BLaER1 treated with 17β-estradiol and CSF1 and Interleukin-3, amounts not matched to agents 10 nM and 100 nM (cell line): ENCODE measurements around the gene GFER.
"Not testable (repeated sequence)": the region's sequence is repeated elsewhere in the genome, so short reads cannot be mapped to it uniquely, and the experiment has no call there.

Experiments used
- H3K27ac ChIP-seq, 11 experiments: shearing (Covaris generic); formaldehyde crosslinking; 2 replicates each; pipeline ENCODE4 v1.8.1; 2022
- H3K27me3 ChIP-seq, 11 experiments: shearing (Covaris generic); formaldehyde crosslinking; 2 replicates each; pipeline ENCODE4 v1.8.1; 2022
- H3K36me3 ChIP-seq, 11 experiments: shearing (Covaris generic); formaldehyde crosslinking; 2 replicates each; pipeline ENCODE4 v1.8.1; 2022
- H3K4me1 ChIP-seq, 10 experiments: shearing (Covaris generic); formaldehyde crosslinking; 2 replicates each; pipeline ENCODE4 v1.8.1; 2022
- H3K4me2 ChIP-seq, 11 experiments: shearing (Covaris generic); formaldehyde crosslinking; 2 replicates each; pipeline ENCODE4 v1.8.1; 2022
- H3K4me3 ChIP-seq, 10 experiments: shearing (Covaris generic); formaldehyde crosslinking; 2 replicates each; pipeline ENCODE4 v1.8.1; 2022
- H3K9ac ChIP-seq, 11 experiments: shearing (Covaris generic); formaldehyde crosslinking; 2 replicates each; pipeline ENCODE4 v1.8.1; 2022
- H3K9me3 ChIP-seq, 11 experiments: shearing (Covaris generic); formaldehyde crosslinking; replicated peaks in 1 of 11; 2 replicates each; pipeline ENCODE4 v1.8.1; 2022
- H4K20me1 ChIP-seq, 11 experiments: shearing (Covaris generic); formaldehyde crosslinking; 2 replicates each; pipeline ENCODE4 v1.8.1; 2022
- Cebpa-rat ChIP-seq, 11 experiments: shearing (Covaris generic); IDR thresholded peaks; 2 replicates each; pipeline ENCODE4 v1.8.1; 2022

Gene GFER

DNA sequence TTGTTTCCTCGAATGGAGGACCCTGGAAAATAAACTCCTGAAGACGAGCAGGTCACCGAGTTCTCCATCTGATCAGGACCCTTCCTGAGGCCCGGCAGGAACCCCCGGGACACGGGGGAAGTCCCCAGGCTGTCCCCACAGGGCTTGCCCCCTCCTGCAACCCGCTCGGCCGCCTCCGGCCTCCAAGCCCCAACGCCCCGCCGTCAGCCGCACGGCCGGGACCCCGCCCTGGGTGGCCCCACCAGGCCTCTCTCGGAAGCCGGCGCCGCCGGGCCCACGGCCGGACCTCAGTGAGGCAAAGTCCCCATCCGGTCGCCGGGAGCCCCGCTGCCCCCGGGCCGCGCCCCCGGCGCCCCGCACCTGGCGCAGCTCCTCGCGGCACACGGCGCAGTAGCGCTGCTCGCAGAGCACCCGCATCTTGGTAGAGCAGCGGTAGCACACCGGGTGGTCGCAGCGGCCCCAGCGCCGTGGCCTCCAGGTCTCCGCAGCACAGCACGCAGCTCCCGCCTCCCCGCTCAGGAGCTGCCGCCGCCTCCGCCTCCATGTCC, 25.2 kb downstream of the GFER start:
- peak overlapping the region; percentile 94 to 100 (median 98) for H3K4me2 ChIP-seq
- no peak for TF ChIP-seq Cebpa-rat (IDR thresholded peaks at IDR 0.05)
- H3K4me3 ChIP-seq = peak overlapping the region; percentile 81 to 100 (median 96)
- H3K27me3 ChIP-seq = no peaks in the 10 kb centered on the region
- peak overlapping the region; percentile 60 to 97 (median 94) for H3K27ac ChIP-seq
- peak overlapping the region; percentile 86 to 99 (median 97) for H3K9ac ChIP-seq
- peaks cover 0 to 35% (median 20%) of the 10 kb centered on the region in 11 experiments; a peak in 15 of 22 replicates for H3K36me3 ChIP-seq
- no peaks in the 10 kb centered on the region for H3K9me3 ChIP-seq
- peaks cover 53 to 76% (median 55%) of the 10 kb centered on the region in 10 experiments for H3K4me1 ChIP-seq
- peaks cover 44 to 52% (median 50%) of the 10 kb centered on the region in 11 experiments for H4K20me1 ChIP-seq

DNA sequence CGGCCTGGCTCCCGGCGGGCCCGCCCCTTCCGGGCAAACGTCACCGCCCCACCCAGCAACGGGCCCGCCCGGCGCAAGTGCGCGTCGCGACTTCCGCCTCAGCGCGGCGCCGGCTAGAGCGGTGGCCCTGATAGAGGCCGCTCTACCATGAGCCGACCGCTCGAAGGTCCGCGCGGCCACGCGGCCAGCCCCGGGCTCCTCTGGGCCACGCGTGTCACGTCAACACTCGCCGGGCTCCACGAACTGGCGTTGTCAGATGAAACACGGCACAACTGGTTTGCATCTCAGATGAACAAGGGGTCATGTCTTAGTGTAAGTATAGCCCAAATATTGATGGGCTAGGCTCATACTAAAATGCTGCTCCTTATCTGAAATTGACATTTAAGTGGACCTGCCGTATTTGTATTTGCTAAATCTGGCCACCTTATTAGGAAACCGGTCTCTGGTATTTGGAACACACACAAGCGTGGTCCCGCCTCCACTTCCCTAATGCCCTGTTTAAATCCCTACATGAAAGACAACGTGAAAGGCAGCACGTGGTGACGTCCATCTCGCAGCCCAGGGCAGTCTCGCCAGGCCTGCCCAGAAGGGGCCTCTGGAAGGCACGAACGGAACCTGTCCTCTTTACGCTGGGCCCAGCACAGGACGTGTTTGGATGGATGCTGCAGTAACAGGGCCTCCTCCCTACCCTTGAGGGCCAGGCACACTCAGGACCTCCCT, 26.0 kb downstream of the GFER start, which contains the start of gene ZNF598:
ZNF598 (minus strand) TSS at position 31 of the 720 bp plus-strand sequence.
- peak within 1 kb of the TSS; percentile 81 to 100 (median 96) for H3K4me3 ChIP-seq
- H3K27me3 ChIP-seq = no peaks in the 10 kb centered on the region
- H3K9ac ChIP-seq = peak within 1 kb of the TSS; percentile 86 to 99 (median 97)
- H3K9me3 ChIP-seq = no peaks in the 10 kb centered on the region
- no peak for TF ChIP-seq Cebpa-rat (IDR thresholded peaks at IDR 0.05)
- H3K36me3 ChIP-seq = peaks cover 0 to 32% (median 13%) of the 10 kb centered on the region in 11 experiments; a peak in 14 of 22 replicates
- peak within 1 kb of the TSS; percentile 60 to 97 (median 94) for H3K27ac ChIP-seq
- H3K4me1 ChIP-seq = peaks cover 47 to 76% (median 50%) of the 10 kb centered on the region in 10 experiments
- H4K20me1 ChIP-seq = peaks cover 37 to 45% (median 43%) of the 10 kb centered on the region in 11 experiments
- peak within 1 kb of the TSS; percentile 94 to 100 (median 98) for H3K4me2 ChIP-seq

DNA sequence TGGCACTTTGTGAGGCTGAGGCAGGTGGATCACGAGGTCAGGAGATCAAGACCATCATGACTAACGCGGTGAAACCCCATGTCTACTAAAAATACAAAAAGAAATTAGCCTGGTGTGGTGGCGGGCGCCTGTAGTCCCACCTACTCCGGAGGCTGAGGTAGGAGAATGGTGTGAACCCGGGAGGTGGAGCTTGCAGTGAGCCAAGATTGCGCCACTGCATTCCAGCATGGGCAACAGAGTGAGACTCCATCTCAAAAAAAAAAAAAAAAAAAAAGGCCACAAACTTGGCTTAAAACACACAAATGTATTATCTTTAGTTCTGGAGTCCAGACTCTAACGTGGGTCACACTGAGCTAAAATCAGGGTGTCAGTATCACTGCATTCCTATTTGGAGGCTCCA, 27.7 kb downstream of the GFER start:
- not testable (repeated sequence) for H3K9me3 ChIP-seq, H3K4me3 ChIP-seq, H3K9ac ChIP-seq, H3K27me3 ChIP-seq, H3K27ac ChIP-seq
- H3K4me2 ChIP-seq = peak overlapping the region in 3 of 11 experiments; percentile 5 to 96 (median 93); a peak in 4 of 22 replicates
- H4K20me1 ChIP-seq = peaks cover 19 to 27% (median 26%) of the 10 kb centered on the region in 11 experiments
- peaks cover 0 to 16% (median 10%) of the 10 kb centered on the region in 11 experiments; a peak in 14 of 22 replicates for H3K36me3 ChIP-seq
- peaks cover 43 to 76% (median 50%) of the 10 kb centered on the region in 10 experiments for H3K4me1 ChIP-seq

DNA sequence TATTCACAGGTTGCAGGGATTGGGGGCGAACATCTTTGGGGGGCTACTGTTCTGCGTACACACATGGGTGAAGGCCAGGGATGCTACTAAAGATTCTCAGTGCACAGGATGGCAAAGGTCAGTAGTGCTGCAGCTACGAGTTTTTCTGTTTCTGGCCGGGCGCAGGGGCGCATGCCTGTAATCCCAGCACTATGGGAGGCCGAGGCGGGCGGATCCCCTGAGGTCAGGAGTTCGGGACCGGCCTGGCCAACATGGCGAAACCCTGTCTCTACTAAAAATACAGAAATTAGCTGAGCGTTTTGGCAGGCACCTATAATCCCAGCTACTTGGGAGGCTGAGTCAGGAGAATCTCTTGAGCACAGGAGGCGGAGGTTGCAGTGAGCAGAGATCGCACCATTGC, 29.5 kb downstream of the GFER start:
- no peak for TF ChIP-seq Cebpa-rat (IDR thresholded peaks at IDR 0.05)
- no peak overlapping the region; a peak in 1 of 22 replicates for H3K4me2 ChIP-seq
- no peaks in the 10 kb centered on the region for H3K9me3 ChIP-seq
- no peaks in the 10 kb centered on the region for H3K36me3 ChIP-seq
- H4K20me1 ChIP-seq = peaks cover 1 to 9% (median 8%) of the 10 kb centered on the region in 11 experiments; a peak in 21 of 22 replicates
- H3K27me3 ChIP-seq = peaks cover under 1 to 14% (median 10%) of the 10 kb centered on the region in 11 experiments; a peak in 19 of 22 replicates
- peak overlapping the region in 2 of 11 experiments; percentile 8 to 14; a peak in 1 of 22 replicates for H3K9ac ChIP-seq
- peaks cover 25 to 63% (median 33%) of the 10 kb centered on the region in 10 experiments for H3K4me1 ChIP-seq
- no peak overlapping the region for H3K4me3 ChIP-seq
- peak overlapping the region in 3 of 11 experiments; percentile 10 to 89 (median 13); a peak in 2 of 22 replicates for H3K27ac ChIP-seq

DNA sequence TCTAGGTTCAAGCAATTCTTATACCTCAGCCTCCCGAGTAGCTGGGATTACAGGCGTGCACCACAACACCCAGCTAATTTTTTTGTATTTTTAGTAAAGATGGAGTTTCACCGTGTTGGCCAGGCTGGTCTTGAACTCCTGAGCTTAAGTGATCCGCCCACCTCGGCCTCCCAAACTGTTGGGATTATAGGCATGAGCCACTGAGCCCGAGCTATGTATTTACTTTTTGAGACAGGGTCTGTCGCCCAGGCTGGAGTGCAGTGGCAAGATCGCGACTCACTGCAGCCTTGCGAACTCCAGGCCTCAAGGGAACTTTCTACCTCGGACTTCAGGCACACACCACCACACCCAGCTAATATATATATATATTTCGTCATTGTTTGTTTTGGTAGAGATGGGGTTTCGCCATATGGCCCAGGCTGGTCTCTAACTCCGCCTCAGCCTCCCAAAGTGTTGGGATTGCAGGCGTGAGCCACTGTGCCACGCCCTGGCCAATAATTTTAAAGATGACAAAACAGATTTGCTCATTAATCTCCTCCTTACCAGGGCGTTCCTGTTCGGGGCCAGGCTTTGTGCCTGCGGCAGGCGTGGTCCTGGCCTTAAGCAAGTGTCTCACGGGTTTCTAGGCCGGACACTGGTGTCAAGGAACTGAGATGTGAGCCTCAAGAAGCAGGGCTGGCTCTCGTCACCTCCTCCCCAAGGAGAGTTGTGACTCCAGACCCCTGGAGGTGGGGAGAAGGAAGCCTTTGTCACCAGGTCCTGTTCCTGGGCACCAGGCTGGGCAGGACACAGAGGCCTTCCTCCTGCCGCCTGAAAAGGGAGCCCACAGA, 31.3 kb downstream of the GFER start:
- Histone ChIP-seq H3K9ac (peak overlapping the region; percentile 27 to 77 (median 58); a peak in 19 of 22 replicates), H3K4me1 (peaks cover 31 to 72% (median 40%) of the 10 kb centered on the region in 10 experiments), H3K27ac (peak overlapping the region in 9 of 11 experiments; percentile 47 to 89 (median 59); a peak in 16 of 22 replicates), H3K4me3 (no peak overlapping the region), H3K36me3 (no peaks in the 10 kb centered on the region), H3K27me3 (peaks cover 19 to 32% (median 28%) of the 10 kb centered on the region in 11 experiments), H4K20me1 (peaks cover 0 to 4% (median 0%) of the 10 kb centered on the region in 11 experiments; a peak in 3 of 22 replicates), H3K4me2 (peak overlapping the region; percentile 30 to 79 (median 52)), H3K9me3 (no peaks in the 10 kb centered on the region)
- peak in 6 of 11 experiments; percentile 8 to 86 (median 46); a peak in 8 of 22 replicates for TF ChIP-seq Cebpa-rat (IDR thresholded peaks at IDR 0.05)

DNA sequence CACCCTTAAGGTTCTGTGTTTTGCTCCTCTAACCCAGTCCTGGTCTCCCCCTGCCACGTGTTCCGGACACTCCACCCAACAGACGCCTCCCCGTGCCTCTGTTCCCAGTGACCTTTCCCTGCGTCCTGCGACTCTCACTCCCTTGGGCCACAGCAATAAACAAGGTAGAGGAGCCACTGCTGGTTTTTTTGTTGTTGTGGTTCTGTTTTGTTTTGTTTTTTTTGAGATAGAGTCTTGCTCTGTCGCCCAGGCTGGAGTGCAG, 31.9 kb downstream of the GFER start:
- H3K9ac ChIP-seq = peak overlapping the region; percentile 27 to 77 (median 58); a peak in 19 of 22 replicates
- no peak for TF ChIP-seq Cebpa-rat (IDR thresholded peaks at IDR 0.05)

DNA sequence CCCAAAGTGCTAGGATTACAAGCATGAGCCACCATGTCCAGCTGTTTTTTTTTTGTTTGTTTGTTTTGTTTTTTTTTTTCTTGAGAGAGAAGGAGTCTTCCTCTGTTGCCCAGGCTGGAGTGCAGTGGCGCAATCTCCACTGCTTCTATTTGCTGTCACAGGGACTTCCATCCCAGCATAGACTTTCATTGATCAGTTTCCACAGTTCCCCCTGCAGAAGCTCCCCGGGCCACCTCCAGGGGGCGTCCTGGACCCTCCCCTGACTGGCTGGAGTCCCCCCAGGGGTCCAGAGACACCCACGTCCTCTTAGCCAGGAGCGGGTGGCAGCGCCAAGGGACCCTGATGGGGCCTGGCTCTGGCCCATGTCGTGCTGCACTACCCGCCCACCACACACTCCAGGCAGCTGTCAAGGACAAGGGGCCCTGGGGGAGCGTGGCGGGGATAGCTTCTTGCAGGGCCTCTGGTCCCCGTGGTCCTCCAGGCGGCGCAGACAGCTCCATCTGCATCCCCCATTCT, 32.5 kb downstream of the GFER start:
- Histone ChIP-seq H3K4me2 (peak overlapping the region in 10 of 11 experiments; percentile 30 to 79 (median 52); a peak in 19 of 22 replicates), H3K36me3 (no peaks in the 10 kb centered on the region), H3K4me1 (peaks cover 28 to 66% (median 35%) of the 10 kb centered on the region in 10 experiments), H3K9ac (peak overlapping the region in 7 of 11 experiments; percentile 40 to 77 (median 62); a peak in 10 of 22 replicates), H3K27ac (peak overlapping the region in 6 of 11 experiments; percentile 47 to 89 (median 70); a peak in 10 of 22 replicates), H3K4me3 (no peak overlapping the region), H3K27me3 (peaks cover 30 to 43% (median 39%) of the 10 kb centered on the region in 11 experiments), H3K9me3 (no peaks in the 10 kb centered on the region), H4K20me1 (peaks cover 0 to 5% (median 0%) of the 10 kb centered on the region in 11 experiments; a peak in 3 of 22 replicates)
- TF ChIP-seq Cebpa-rat (IDR thresholded peaks at IDR 0.05) = no peak

More for the DNA sequence above, 31.9 kb downstream of the GFER start:
- Histone ChIP-seq H4K20me1 (peaks cover 0 to 5% (median 0%) of the 10 kb centered on the region in 11 experiments; a peak in 3 of 22 replicates), H3K4me1 (peaks cover 29 to 72% (median 36%) of the 10 kb centered on the region in 10 experiments), H3K4me2 (peak overlapping the region; percentile 30 to 79 (median 52)), H3K9me3 (no peaks in the 10 kb centered on the region), H3K27ac (peak overlapping the region in 9 of 11 experiments; percentile 47 to 89 (median 59); a peak in 16 of 22 replicates), H3K36me3 (no peaks in the 10 kb centered on the region), H3K27me3 (peaks cover 24 to 37% (median 33%) of the 10 kb centered on the region in 11 experiments), H3K4me3 (no peak overlapping the region)

DNA sequence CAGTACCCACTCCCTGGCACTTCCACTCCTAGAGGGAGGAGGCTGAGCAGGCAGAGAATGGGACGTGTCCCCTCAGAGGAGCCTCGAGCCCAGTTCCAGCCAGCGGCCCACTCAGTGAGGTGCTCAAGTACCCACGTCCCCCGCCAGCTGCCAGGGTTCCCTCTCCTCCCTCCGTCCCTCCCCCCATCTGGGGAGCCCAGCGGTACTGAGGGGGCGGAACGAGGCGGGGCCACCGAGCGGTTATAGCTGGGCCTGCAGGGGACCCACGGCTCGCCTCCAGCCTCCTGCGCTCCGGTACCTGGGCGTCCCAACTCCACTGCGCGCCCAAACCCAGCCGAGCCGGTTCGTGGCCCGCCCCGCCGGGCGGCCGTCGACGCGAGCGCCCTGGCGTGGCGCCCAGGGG, 35.5 kb downstream of the GFER start, which contains the start of gene NPW:
NPW (plus strand) TSS at position 268 of the 403 bp plus-strand sequence.
- Histone ChIP-seq H3K27ac (peak within 1 kb of the TSS in 8 of 11 experiments; percentile 24 to 67 (median 52); a peak in 16 of 22 replicates), H3K27me3 (peaks cover 34 to 50% (median 45%) of the 10 kb centered on the region in 11 experiments), H3K36me3 (no peaks in the 10 kb centered on the region), H3K4me1 (peaks cover 41 to 68% (median 53%) of the 10 kb centered on the region in 10 experiments), H4K20me1 (peaks cover 0 to 5% (median 0%) of the 10 kb centered on the region in 11 experiments; a peak in 3 of 22 replicates), H3K9ac (peak within 1 kb of the TSS; percentile 21 to 70 (median 62); a peak in 20 of 22 replicates), H3K4me2 (peak within 1 kb of the TSS; percentile 71 to 88 (median 79)), H3K4me3 (peak within 1 kb of the TSS; percentile 29 to 64 (median 50); a peak in 19 of 20 replicates), H3K9me3 (no peaks in the 10 kb centered on the region)
- TF ChIP-seq Cebpa-rat (IDR thresholded peaks at IDR 0.05) = no peak
